ENCODE measurements around the gene MRTFB. TPM values are rescaled to one million over a fixed set of nuclear protein-coding genes. Genes with fewer than 3 reads are reported as not detected.
A peak's percentile ranks its signal among the peaks of the same experiment; 100 is the strongest.

Gene MRTFB
- total RNA-seq, 1 experiment from 2014 or later, result 12.7 TPM

- Histone ChIP-seq H3K27ac (ENCODE audit: low read length) (no peak overlapping the region), H3K4me2 (ENCODE audit: low read length) (no peak overlapping the region), H3K9me3 (ENCODE audit: low read length) (no peaks in the 10 kb centered on the region), H3K9ac (ENCODE audit: low read length) (no peak overlapping the region), H3K36me3 (ENCODE audit: low read depth, low read length) (no peaks in the 10 kb centered on the region), H3K9me2 (replicated peaks; ENCODE audit: low read length) (no peaks in the 10 kb centered on the region), H3K4me1 (ENCODE audit: insufficient read depth, low read length) (peaks cover 11% of the 10 kb centered on the region), H4K20me1 (ENCODE audit: low read length) (no peaks in the 10 kb centered on the region), H3K27me3 (ENCODE audit: low read length) (no peaks in the 10 kb centered on the region), H3K4me3 (ENCODE audit: low read length) (no peak overlapping the region), H3F3A (ENCODE audit: low read length, unreplicated experiment) (no peaks in the 10 kb centered on the region), H2AFZ (ENCODE audit: low read length) (no peak overlapping the region), H3K79me2 (ENCODE audit: low read length) (no peaks in the 10 kb centered on the region)
- intact Hi-C loops (cut with micrococcal nuclease), result no loop called here
- ChIA-PET CTCF (no interaction called here), POLR2A (ENCODE audit: unreplicated experiment) (no interaction called here)
- ATAC-seq, result peak; percentile 27; the same call in 1 of the 2 replicates
- DNase-seq, result peak; percentile 19
- TF ChIP-seq EZH2phosphoT487 (IDR thresholded peaks at IDR 0.05; ENCODE audit: borderline replicate concordance, low read length), result no peak
- TF ChIP-seq CTCF (conservative IDR thresholded peaks at IDR 0.05; ENCODE audit: low read depth, low read length), result peak; percentile 48; the same call in 1 of the 2 replicates
- BruUV-seq (replicated peaks), result no TSS peak
Observed at GRCh38 chr16:14202697-14203096, 131.6 kb downstream of the MRTFB start.

- Histone ChIP-seq H3K27me3 (ENCODE audit: low read length) (no peaks in the 10 kb centered on the region), H3K4me2 (ENCODE audit: low read length) (no peak overlapping the region), H3K36me3 (ENCODE audit: low read depth, low read length) (no peaks in the 10 kb centered on the region), H3K27ac (ENCODE audit: low read length) (no peak overlapping the region), H3K4me3 (ENCODE audit: low read length) (no peak overlapping the region), H4K20me1 (ENCODE audit: low read length) (no peaks in the 10 kb centered on the region), H3K9me3 (ENCODE audit: low read length) (no peaks in the 10 kb centered on the region), H3K79me2 (ENCODE audit: low read length) (no peaks in the 10 kb centered on the region), H3K9ac (ENCODE audit: low read length) (no peak overlapping the region), H3K9me2 (replicated peaks; ENCODE audit: low read length) (no peaks in the 10 kb centered on the region), H2AFZ (ENCODE audit: low read length) (no peak overlapping the region), H3F3A (ENCODE audit: low read length, unreplicated experiment) (no peaks in the 10 kb centered on the region), H3K4me1 (ENCODE audit: insufficient read depth, low read length) (peaks cover 11% of the 10 kb centered on the region)
- TF ChIP-seq EZH2 (IDR thresholded peaks at IDR 0.05; ENCODE audit: low read length, unreplicated experiment) (no peak), EZH2phosphoT487 (IDR thresholded peaks at IDR 0.05; ENCODE audit: borderline replicate concordance, low read length) (no peak), CTCF (conservative IDR thresholded peaks at IDR 0.05; ENCODE audit: low read depth, low read length) (no peak)
- POLR2A ChIA-PET (ENCODE audit: unreplicated experiment), result no interaction called here
- CTCF ChIA-PET, result no interaction called here
- BruUV-seq (replicated peaks), result no TSS peak
- DNase-seq (no peak), ATAC-seq (no peak)
- intact Hi-C loops (cut with micrococcal nuclease), result no loop called here
Observed at GRCh38 chr16:14203166-14203565, 132.0 kb downstream of the MRTFB start.

GRCh38 chr16:14205666-14206065 lies 134.5 kb downstream of the MRTFB start:
- DNase-seq, result no peak

More at GRCh38 chr16:14205666-14206065, 134.5 kb downstream of the MRTFB start:
- Histone ChIP-seq H4K20me1 (ENCODE audit: low read length) (no peaks in the 10 kb centered on the region), H2AFZ (ENCODE audit: low read length) (no peak overlapping the region), H3F3A (ENCODE audit: low read length, unreplicated experiment) (no peaks in the 10 kb centered on the region), H3K36me3 (ENCODE audit: low read depth, low read length) (no peaks in the 10 kb centered on the region), H3K9me3 (ENCODE audit: low read length) (no peaks in the 10 kb centered on the region), H3K27ac (ENCODE audit: low read length) (no peak overlapping the region), H3K79me2 (ENCODE audit: low read length) (no peaks in the 10 kb centered on the region), H3K4me2 (ENCODE audit: low read length) (no peak overlapping the region), H3K27me3 (ENCODE audit: low read length) (no peaks in the 10 kb centered on the region), H3K4me3 (ENCODE audit: low read length) (no peak overlapping the region), H3K9me2 (replicated peaks; ENCODE audit: low read length) (no peaks in the 10 kb centered on the region), H3K9ac (ENCODE audit: low read length) (no peak overlapping the region), H3K4me1 (ENCODE audit: insufficient read depth, low read length) (no peaks in the 10 kb centered on the region)
- CTCF ChIA-PET, result no interaction called here
- intact Hi-C loops (cut with micrococcal nuclease), result no loop called here
- TF ChIP-seq EZH2 (IDR thresholded peaks at IDR 0.05; ENCODE audit: low read length, unreplicated experiment), result no peak
- TF ChIP-seq CTCF (conservative IDR thresholded peaks at IDR 0.05; ENCODE audit: low read depth, low read length), result no peak
- no peak for TF ChIP-seq EZH2phosphoT487 (IDR thresholded peaks at IDR 0.05; ENCODE audit: borderline replicate concordance, low read length)
- no TSS peak for BruUV-seq (replicated peaks)
- no peak for ATAC-seq
- POLR2A ChIA-PET (ENCODE audit: unreplicated experiment), result no interaction called here
